AG10803 (cell line): ENCODE results near the gene SPC25.

Source experiments
- DNase-seq: peaks from one replicate; pipeline ENCODE4 v3.0.0; 2010; ENCODE audit warnings: low read depth
- H3K4me3 ChIP-seq: 2 replicates; pipeline ENCODE4 v1.5.1; 2011; ENCODE audit warnings: mild to moderate bottlenecking, low read length, control low read depth
- TF ChIP-seq, protein P1 (sequence below): conservative IDR thresholded peaks from 2 replicates; pipeline ENCODE4 v1.5.1; 2011; ENCODE audit warnings: mild to moderate bottlenecking, low read length, control low read depth, inconsistent platforms

The SPC25 gene

DNA sequence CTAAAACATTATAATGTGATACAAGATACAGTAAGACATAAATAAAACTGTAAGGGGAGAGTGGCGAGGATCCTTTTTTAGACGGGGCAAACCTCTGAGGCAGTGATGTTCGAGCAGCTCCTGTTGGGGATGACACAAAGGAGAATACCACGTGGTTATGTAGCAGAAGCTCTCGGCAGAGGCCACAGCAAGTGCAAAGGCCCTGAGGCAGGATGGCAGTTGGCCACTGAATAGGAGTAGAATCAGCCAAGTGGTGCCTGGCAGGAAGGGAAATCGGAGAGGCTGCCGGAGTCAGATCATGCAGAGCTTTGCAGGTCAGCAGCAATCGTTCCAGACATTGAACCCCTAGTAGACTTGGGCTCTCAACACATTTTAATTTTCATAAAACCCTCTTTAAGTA is 68.7 kb downstream of the SPC25 start:
- H3K4me3 ChIP-seq: no peak overlapping the region
- TF ChIP-seq, protein P1, sequence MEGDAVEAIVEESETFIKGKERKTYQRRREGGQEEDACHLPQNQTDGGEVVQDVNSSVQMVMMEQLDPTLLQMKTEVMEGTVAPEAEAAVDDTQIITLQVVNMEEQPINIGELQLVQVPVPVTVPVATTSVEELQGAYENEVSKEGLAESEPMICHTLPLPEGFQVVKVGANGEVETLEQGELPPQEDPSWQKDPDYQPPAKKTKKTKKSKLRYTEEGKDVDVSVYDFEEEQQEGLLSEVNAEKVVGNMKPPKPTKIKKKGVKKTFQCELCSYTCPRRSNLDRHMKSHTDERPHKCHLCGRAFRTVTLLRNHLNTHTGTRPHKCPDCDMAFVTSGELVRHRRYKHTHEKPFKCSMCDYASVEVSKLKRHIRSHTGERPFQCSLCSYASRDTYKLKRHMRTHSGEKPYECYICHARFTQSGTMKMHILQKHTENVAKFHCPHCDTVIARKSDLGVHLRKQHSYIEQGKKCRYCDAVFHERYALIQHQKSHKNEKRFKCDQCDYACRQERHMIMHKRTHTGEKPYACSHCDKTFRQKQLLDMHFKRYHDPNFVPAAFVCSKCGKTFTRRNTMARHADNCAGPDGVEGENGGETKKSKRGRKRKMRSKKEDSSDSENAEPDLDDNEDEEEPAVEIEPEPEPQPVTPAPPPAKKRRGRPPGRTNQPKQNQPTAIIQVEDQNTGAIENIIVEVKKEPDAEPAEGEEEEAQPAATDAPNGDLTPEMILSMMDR: no peak
- DNase-seq: no peak
